NCI-H2171 (cell line): ENCODE measurements around the gene BUD23.
A peak's percentile ranks its signal among the peaks of the same experiment; 100 is the strongest.
"Not testable (repeated sequence)": the region's sequence is repeated elsewhere in the genome, so short reads cannot be mapped to it uniquely, and the experiment has no call there.

Experiments used
- DNase-seq: peaks from one replicate; lab custom pipeline; 2025; lab: John Stamatoyannopoulos, UW

The BUD23 gene, protein sequence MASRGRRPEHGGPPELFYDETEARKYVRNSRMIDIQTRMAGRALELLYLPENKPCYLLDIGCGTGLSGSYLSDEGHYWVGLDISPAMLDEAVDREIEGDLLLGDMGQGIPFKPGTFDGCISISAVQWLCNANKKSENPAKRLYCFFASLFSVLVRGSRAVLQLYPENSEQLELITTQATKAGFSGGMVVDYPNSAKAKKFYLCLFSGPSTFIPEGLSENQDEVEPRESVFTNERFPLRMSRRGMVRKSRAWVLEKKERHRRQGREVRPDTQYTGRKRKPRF

DNA sequence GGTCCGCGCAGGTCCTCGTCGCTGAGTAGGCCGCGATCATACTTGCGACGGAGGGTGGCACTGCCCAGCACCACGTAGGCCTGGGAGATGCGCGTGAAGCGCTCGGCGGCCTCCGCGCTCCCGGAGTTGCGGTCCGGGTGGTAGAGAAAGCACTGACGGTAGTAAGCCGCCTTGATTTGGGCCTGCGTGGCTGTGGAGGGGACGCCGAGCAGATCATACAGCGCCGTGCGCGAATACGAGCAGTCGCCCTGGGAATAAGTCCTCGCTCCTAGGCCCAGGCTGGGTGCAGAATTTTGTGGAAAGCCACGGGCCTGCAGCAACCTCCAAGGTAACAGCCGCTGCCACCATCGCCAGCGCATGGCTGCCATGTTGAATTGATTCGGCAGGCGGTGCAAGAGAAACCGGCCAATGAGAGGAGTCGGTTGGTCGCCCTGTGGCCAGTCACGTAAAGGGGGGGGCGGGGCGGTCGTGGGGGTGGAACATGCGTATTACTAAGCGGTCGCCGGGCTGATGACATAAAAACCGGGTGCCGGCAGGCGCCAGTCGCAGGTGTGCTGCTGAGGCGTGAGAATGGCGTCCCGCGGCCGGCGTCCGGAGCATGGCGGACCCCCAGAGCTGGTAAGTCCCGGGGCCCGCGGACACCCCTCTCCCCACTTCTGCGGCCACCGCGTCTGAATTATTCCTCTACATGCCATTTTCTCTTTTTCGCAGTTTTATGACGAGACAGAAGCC is at the start of gene BUD23, which contains the start of gene DNAJC30:
BUD23 (plus strand) TSS at position 542 of the 732 bp plus-strand sequence; CDS start at position 571, 29 bp downstream.
DNAJC30 (minus strand) TSS at position 398 of the 732 bp plus-strand sequence; CDS start at position 368, 30 bp downstream.
- DNase-seq, result peak; percentile 96

DNA sequence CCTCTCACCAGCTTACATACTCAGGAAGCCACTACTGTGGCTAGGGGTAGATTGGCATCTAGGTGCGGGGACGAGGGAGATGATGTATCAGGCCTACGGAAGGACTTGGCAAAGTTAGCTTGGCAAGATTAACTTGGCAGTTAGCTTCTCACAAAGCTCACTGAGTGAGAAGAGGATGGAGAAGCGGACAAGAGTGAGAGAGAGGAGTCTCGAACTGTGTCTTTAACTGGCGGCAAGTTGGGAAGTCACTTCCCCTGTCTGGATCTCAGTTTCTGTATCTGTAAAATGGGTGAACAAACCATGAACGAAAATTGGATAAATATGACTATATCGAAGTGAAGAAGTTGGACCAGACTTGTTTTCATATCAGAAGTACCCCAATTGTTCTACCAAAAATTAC is 49.6 kb upstream of the BUD23 start:
- DNase-seq, result no peak

DNA sequence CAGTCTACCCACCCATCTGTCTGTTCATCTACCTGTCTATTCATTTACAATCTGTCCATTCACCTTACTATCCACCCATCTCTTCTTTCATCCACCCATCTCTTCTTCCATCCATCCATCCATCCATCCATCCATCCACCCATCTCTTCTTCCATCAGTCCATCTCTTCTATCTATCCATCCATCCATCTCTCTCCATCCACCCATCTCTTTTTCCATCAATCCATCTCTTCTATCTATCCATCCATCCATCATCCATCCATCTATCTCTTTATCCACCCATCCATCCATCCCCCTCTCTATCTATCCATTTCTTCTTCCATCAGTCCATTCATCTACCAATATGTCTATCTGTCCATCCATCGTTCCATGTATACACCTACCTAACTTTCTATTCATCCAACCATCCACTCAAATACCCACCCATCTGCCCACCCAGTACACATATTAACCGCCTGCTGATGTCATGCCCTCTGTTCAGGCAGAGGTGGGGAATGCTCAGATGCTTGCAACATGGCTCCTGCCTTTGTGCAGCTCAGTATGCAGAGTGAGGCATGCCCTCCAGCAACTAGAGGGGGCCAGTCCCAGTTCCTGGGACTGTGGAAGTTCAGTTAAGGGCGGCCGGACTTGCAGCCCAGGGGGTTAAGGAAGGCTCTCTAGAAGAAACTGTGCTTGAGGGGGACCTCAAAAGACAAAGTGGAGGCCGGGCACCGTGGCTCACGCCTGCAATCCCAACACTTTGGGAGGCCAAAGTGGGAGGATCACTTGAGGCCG is 47.8 kb upstream of the BUD23 start:
- no peak for DNase-seq

DNA sequence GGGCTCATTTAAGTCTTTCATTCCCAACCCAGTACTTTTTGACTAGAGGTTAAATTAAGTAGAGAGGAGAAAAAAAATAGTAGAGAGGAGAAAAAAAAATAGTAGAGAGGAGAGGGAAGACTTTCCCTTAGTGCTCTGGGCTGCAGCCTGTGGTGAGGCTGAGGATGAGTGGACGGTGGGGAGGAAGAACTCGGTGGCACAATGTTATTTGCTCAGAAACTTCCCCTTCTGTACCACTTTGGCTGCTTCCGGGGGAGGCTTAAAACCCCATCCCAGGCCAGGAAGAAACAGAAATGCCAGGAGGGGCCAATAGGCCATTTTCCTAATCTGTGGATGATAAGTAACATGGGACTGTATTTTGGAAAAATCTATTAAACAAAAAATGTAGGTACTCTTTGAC is 44.5 kb upstream of the BUD23 start:
- DNase-seq, result no peak

DNA sequence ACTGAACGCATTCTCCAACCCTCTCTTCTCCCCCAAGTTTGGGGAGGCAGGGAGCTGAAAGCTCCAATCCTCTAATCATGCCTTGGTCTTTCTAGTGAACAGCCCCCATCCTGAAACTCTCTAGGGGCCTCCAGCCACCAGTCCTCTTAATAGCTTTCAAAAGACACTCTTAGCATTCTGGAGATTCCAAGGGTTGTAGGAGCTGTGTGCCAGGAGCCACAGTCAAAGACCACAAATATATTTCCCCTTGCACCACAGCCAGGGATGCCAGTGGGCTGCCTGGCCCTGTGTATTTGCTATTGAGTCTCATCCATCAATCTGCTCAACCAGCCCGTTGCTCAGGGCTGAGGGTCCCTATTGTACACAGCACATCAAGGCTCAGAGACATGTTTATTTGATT is 40.6 kb upstream of the BUD23 start:
- DNase-seq, result no peak

DNA sequence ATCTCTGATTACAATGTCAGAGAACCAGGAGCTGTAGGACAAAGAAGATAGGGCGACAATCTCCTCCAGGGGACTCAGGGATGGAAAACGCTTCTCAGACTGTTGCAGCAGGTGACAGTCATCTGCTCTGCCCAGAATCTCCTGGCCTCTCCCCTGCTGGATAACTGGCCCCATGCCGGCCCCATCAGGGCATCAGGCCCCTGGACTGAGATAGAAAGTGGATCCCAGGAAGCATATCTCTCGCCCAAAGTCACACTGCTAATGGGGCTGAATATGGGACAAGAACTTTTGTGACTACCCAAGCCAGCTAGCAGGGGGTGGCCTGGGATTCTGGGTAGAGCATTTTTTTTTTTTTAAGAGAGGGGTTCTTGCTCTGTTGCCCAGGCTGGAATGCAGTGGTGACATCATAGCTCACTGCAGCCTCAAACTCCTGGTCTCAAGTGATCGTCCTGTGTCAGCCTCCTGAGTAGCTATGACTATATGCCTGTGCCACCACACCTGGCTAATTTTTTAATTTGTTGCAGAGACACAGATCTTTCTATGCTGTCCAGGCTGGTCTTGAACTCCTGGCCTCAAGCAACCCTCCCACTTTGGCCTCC is 38.6 kb upstream of the BUD23 start:
- DNase-seq, result no peak

DNA sequence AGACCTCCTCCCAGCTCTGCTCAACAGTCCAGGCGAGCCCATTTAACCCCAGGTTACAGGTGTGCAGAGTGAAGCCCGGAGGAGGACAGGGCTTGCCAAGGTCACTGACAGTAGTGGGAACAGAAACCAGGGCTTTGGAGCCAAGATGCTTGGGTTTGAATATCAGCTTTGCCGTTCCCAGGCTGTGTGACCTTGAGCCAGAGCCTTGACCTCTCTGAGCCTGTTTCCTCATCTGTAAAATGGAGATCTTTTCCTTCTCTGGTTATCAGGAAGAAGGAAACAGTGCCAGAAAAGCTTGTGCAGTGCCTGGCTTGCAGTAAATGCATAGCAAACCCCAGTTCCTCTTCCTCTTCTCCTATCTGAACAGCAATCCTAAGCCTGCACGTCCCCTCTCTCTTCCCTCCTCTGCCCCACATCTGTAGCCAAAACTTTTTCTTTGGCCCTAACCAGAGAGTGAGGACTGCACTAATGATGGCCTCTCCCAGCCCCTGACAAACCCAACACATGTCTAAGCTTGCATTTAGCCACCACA is 37.7 kb upstream of the BUD23 start:
- DNase-seq, result no peak

DNA sequence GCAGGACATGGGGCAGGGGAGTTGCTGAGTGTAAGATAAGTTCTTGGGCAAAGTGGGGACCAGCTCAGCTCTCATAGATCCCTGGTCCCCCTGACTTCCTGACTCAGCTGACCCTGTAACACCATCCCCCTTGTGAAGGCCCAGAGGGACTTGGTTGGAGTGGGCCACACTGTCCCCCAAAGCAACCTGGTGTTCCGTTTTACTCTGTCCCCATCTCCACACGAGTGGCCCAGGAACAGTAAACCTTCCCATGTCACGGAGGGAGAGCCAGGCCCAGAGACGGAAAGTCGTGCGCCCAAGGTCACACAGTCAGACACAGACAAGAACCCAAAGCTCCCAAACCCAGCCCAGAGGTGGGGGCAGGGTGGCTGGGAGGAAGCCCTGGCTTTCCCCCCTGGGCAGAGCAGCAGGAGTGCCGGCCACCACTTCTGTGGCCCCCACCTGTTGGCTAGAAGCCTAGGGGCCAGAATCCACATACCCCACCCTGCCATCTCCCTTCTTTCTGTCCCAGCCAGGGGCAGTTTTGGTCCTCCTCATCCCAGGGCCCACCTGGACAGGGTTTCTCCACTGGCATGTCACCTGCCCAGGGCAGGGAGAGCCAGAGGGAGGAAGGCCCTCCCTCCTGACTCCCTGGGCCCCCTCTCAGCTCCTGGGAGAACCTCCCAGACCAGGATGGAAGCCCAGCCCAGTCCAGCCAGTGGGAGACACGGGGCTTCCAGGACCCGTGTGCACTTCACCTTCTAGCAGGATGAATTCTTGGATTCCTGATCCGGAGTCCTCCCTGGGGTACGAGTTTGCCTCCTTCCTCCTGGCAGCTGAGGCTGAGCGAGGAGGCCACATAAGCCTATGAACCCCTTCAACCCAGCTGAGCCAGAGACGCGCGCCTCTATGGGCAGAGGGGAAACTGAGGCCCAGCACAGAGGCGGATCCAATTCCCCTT is 36.3 kb upstream of the BUD23 start:
- DNase-seq, result no peak

DNA sequence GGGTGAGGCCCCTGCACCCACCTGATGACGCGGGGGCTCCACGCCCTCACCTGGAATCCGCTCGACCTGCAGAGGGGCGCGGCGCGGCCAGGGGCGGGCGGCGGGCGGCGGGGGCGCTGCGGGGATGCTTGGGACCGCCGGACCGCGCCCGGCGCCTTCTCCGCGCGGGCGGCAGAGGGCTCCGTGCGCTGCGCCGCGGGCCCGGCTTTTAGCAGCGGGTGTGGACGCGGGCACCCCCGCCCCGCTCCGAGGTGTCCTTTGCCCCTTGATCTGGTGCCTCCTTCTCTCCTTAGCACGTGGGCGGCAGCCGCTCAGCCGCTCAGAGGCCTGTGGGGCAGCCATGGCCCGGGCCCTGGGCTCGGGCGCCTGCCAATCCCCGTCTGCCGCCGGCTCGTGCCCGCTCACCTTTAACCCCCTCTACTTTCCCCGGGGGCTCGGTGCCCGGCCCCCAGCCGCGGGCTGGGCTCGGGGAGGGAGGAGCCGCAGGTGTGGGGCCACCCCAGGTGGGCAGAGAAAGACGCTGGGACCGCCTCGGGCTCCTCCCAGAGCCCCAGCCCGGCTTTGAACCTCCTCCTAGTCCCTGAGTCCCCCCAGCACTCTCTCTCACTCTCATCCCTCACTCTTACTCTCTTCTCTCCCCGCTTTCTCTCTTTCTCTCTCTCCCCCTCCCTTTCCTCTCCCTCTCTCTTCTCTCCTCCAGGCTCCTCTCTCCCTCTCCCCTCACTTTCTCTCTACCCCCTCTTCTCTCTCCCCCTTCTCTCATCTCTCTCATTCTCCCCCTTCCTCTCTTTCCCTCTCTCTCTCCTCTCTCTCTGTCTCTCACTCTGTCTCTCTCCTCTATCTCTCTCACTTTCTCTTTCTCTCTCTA is 35.4 kb upstream of the BUD23 start:
- DNase-seq, result peak; percentile 35

DNA sequence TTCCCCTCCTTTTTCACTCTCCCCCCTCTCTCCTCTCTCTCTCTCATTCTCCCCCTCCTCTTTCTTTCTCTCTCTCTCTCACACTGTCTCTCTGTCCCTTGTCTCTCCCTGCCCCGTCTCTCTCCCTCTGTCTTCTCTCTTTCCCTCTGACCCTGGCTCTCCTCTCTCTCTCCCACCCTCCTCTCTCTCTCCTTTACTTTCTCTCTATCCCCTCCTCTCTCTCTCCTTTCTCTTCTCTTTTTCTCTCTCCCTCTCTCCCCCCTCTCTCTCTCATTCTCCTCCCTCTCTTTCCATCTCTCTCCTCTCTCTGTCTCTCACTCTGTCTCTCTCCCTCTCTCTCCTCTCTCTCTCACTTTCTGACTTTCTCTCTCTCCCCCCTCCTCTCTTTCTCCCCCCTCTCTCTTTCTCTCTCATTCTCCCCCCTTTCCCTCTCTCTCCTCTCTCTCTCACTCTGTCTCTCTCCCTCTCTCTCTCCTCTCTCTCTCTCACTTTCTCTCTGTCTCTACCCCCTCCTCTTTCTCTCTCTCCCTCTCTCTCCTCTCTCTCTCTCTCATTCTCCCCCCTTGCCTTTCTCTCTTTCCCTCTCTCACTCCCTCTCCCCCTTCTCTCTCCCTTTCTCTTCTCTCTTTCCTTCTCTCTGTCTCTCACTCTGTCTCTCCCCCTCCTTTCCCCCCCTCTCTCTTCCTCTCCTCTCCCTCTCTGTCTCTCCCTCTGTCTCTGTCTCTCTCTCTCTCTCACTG is 34.6 kb upstream of the BUD23 start:
- DNase-seq, result no peak

DNA sequence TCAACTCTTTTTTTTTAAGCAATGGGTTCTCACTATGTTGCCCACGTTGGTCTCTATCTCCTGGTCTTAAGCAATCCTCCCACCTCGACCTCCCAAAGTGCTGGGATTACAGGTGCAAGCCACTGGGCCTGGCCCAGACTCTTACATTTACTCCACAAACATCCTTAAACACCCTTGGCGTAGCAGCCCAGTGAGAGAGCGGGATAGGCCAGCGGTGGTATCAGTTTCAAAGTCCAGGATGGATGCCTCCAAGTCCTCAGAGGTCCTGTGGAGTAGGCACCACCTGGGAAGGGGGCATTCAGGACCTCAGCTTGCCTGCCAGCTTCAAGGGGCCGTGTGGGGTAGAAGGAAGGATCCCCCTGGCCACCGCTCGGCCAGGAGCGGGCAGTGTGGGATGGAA is 33.8 kb upstream of the BUD23 start:
- DNase-seq, result no peak

DNA sequence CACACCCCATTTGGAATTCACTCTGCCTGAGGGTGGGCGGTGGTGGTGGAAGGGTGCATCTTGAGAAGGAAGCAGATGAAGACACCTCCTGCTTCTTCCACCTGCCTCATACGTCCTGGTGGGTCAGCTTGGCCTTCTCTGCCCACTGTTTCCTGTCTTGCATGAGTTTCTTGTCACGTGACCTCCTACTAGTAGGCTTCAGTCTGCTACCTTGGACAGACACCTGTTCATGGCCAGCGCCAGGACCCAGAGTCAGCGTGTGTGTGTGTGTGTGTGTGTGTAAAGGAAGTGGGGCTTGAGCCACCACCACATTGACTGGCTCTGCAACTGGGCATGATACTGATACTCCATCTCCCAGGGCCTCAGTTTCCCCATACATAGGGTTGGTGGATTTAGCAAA is 32.9 kb upstream of the BUD23 start:
- no peak for DNase-seq

DNA sequence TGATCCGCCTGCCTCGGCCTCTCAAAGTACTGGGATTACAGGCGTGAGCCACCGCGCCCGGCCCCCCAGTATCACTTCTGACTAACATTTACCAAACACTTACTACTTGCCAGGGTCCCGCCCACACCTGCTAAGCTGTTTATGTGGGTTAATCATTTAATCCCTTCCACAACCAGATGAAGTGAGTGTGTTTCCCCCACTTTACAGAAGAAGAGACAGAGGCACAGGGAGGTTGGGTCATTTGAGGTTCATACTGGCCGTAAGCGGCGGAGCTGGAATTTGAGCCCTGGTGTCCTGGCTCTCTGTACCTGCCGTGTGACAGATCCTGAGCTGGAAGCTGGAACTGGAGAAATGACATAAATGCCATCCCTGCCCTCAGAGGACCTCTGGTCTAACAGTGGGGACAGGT is 30.9 kb upstream of the BUD23 start:
- DNase-seq, result no peak

DNA sequence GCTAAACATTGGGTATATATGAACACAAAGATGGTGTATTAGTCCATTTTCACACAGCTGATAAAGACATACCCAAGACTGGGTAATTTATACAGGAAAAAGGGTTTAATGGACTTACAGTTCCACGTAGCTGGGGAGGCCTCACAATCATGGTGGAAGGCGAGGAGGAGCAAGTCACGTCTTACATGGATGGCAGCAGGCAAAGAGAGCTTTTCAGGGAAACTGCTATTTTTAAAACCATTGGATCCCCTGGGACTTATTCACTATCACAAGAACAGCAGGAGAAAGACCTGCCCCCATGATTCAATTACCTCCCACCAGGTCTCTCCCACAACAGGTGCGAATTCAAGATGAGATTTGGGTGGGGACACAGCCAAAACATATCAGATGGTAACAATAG is 28.1 kb upstream of the BUD23 start:
- not testable (repeated sequence) for DNase-seq

DNA sequence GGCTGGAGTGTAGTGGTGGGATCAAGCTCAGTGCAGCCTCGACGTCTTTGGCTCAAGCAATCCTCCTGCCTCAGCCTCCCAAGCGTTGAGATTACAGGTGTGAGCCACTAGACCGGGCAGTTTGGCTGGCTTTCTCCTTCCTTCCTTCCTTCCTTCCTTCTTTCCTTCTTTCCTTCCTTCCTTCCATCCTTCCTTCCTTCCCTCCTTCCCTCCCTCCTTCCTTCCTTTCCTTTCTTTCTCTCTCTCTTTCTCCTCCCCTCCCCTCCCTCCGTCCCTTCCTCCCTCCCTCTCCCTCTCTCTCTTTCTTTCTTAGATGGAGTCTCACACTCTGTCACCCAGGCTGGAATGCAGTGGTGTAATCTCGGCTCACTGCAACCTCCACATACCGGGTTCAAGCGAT is 23.4 kb upstream of the BUD23 start:
- DNase-seq, result no peak

DNA sequence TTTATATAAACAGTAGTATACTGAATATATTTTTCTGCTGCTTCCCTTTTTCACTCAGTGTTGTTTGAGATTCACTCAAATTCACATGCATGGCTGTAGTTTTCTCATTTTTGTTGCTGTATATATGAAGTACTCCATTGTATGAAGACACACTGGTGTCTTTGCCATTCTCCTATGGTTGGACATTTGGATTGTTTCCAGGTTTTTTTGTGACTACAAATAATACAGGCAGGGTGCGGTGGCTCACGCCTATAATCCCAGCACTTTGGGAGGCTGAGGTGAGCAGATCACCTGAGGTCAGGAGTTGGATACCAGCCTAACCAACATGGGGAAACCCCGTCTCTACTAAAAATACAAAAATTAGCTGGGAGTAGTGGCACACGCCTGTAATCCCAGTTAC is 22.8 kb upstream of the BUD23 start:
- not testable (repeated sequence) for DNase-seq

DNA sequence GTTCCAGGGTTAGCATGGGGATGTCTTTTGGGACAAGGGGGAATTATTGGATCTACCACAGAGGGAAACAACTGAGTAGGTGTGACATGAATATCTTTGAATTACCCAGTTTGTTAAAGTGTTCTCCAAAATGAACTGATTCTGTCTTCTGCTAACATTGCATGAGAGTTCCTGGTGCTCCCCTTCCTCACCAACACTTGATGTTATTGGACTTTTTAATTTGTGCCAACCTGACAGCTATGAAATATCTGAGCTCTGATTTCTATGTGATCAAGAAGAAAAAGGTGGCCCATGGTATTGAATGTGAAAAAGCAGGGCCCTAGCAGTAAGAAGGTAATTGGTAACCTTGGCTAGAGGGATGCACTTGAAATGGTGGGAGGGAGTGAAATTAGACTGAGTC is 20.4 kb upstream of the BUD23 start:
- DNase-seq, result no peak

DNA sequence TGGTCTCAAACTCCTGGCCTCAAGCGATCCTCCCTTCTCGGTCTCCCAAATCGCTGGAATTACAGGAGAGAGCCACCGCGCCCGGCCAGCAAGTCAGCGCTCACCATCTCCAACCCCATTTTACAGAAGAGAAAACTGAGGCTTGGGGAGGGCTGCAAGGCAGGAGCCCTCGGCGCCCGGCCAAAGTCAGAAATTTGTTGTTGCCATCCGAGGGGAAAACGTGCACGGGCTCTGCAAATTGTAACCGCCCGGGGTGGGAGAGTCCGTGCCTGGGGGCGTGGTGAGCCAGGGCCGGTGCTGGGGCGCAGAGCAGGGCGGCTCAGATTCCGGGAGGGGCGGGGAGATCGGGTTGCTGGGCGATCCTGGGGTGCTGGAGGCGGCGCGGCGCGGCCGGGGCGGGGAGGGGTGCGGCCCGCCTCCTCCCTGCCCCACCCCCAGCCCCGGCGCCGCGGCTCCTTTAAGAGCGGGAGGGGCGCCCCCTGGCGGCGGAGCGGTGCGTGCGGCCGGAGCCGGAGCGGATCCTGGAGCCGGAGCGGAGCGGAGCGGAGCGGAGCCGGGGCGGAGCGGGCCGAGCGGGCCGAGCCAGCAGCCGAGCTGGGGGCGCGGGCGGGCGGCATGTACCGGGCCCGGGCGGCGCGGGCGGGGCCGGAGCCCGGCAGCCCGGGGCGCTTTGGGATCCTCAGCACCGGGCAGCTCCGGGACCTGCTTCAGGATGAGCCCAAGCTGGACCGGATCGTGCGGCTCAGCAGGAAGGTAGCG is 15.9 kb upstream of the BUD23 start, which contains the start of gene VPS37D:
VPS37D (plus strand) TSS at position 488 of the 759 bp plus-strand sequence; CDS start at position 616, 128 bp downstream.
- DNase-seq, result peak; percentile 90
